ENCODE results near the gene IQCE. TPM values are rescaled to one million over a fixed set of nuclear protein-coding genes. Genes with fewer than 3 reads are reported as not detected.
A peak's percentile ranks its signal among the peaks of the same experiment; 100 is the strongest.

The IQCE gene
- total RNA-seq, 4 donors from 2014 or later, result 6.6 to 14.3 (median 12.8) TPM

GRCh38 chr7:2603044-2603965, 44.5 kb downstream of the IQCE start:
- ATAC-seq (ENCODE audit: low FRiP score) (no peak), DNase-seq (ENCODE audit: low spot score) (no peak)
- no peak for TF ChIP-seq CTCF (IDR thresholded peaks at IDR 0.05)

GRCh38 chr7:2604608-2605174, 45.9 kb downstream of the IQCE start:
- DNase-seq (ENCODE audit: low spot score) (no peak), ATAC-seq (ENCODE audit: low FRiP score) (no peak)
- no peak for TF ChIP-seq CTCF (IDR thresholded peaks at IDR 0.05)

GRCh38 chr7:2605608-2606538, 47.1 kb downstream of the IQCE start:
- TF ChIP-seq CTCF (IDR thresholded peaks at IDR 0.05), result no peak
- no peak for DNase-seq (ENCODE audit: low spot score)
- ATAC-seq (ENCODE audit: low FRiP score), result no peak

- TF ChIP-seq CTCF (IDR thresholded peaks at IDR 0.05), result no peak
- ATAC-seq (ENCODE audit: low FRiP score), result no peak
- DNase-seq (ENCODE audit: low spot score), result no peak
These were observed 47.8 kb downstream of the IQCE start for GRCh38 chr7:2606539-2606936.

- DNase-seq (ENCODE audit: low spot score) (no peak), ATAC-seq (ENCODE audit: low FRiP score) (peak; percentile 60)
- TF ChIP-seq CTCF (IDR thresholded peaks at IDR 0.05), result no peak
These were observed 48.5 kb downstream of the IQCE start for GRCh38 chr7:2607122-2607922.

Data from omental fat pad (tissue), 4 donors.